H1 (cell line): Measurements from ENCODE around the gene ROR1.

ENCODE experiments used
- CHD1 ChIP-seq: IDR thresholded peaks from 2 replicates; pipeline ENCODE4 v1.6.1; 2012; ENCODE audit warnings: low read depth, low read length, improper control_type of control experiment
- CHD2 ChIP-seq: IDR thresholded peaks from 2 replicates; pipeline ENCODE4 v1.6.1; 2012; ENCODE audit warnings: low read length, improper control_type of control experiment
- EP300 ChIP-seq, 2 experiments: IDR thresholded peaks; 1 replicate in 1 of 2; 2 replicates in 1 of 2; pipeline ENCODE4 v1.6.1; 2011 to 2012; ENCODE audit warnings: low read depth in 2 of 2, low read length in 2 of 2, mild to moderate bottlenecking in 2 of 2, borderline replicate concordance in 1 of 2, inconsistent platforms in 1 of 2, moderate library complexity in 1 of 2
- GTF2F1 ChIP-seq: IDR thresholded peaks from 2 replicates; pipeline ENCODE4 v1.6.1; 2012; ENCODE audit warnings: low read depth, low read length, improper control_type of control experiment, borderline replicate concordance
- POLR2A ChIP-seq, 2 experiments: IDR thresholded peaks; 1 replicate in 1 of 2; 2 replicates in 1 of 2; pipeline ENCODE4 v1.6.1; 2011; ENCODE audit warnings: low read depth in 2 of 2, low read length in 2 of 2, mild to moderate bottlenecking in 2 of 2; ENCODE audit errors: control extremely low read depth in 1 of 2
- POLR2AphosphoS5 ChIP-seq: IDR thresholded peaks from 2 replicates; pipeline ENCODE4 v1.6.1; 2011; ENCODE audit warnings: low read depth, low read length
- TCF12 ChIP-seq: IDR thresholded peaks from 2 replicates; pipeline ENCODE4 v1.6.1; 2011; ENCODE audit warnings: low read depth, mild to moderate bottlenecking, low read length
- YY1 ChIP-seq: IDR thresholded peaks from 2 replicates; pipeline ENCODE4 v1.6.1; 2011; ENCODE audit warnings: low read depth, mild to moderate bottlenecking, low read length
- TF ChIP-seq, protein P1 (sequence below), 3 experiments: IDR thresholded peaks; 1 replicate in 2 of 3; 2 replicates in 1 of 3; pipeline versions ENCODE4 v1.5.1 to v1.6.1; 2011; ENCODE audit warnings: low read length in 3 of 3, mild to moderate bottlenecking in 3 of 3, inconsistent platforms in 2 of 3, low read depth in 1 of 3, moderate library complexity in 1 of 3; ENCODE audit not compliant: insufficient read depth in 1 of 3; ENCODE audit errors: control extremely low read depth in 1 of 3
- TF ChIP-seq, protein P2 (sequence below): IDR thresholded peaks from 2 replicates; pipeline ENCODE4 v1.6.1; 2011; ENCODE audit warnings: low read length, improper control_type of control experiment

DNA sequence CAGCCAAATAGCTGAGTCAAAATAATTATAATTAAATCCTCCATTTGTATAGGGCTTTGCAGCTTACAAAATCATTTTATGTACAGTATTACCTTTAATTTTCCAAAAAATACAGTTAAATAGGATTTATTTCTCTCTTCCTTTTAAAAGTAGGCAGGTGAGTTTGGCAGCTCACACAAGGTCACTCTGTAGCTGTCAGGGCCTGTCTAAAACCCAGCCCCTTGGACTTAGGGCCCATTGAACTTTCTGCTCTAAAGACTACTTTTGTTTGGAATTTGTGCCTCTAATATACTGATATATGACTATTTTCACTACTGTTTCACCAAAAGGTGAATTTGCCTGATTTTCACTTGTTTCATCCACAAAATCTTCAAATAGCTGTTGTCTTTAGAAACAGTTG is 10.3 kb downstream of the ROR1 start:
- no peak for TF ChIP-seq CHD1
- TF ChIP-seq CHD2: no peak
- no peak for TF ChIP-seq POLR2AphosphoS5
- TF ChIP-seq, protein P1, sequence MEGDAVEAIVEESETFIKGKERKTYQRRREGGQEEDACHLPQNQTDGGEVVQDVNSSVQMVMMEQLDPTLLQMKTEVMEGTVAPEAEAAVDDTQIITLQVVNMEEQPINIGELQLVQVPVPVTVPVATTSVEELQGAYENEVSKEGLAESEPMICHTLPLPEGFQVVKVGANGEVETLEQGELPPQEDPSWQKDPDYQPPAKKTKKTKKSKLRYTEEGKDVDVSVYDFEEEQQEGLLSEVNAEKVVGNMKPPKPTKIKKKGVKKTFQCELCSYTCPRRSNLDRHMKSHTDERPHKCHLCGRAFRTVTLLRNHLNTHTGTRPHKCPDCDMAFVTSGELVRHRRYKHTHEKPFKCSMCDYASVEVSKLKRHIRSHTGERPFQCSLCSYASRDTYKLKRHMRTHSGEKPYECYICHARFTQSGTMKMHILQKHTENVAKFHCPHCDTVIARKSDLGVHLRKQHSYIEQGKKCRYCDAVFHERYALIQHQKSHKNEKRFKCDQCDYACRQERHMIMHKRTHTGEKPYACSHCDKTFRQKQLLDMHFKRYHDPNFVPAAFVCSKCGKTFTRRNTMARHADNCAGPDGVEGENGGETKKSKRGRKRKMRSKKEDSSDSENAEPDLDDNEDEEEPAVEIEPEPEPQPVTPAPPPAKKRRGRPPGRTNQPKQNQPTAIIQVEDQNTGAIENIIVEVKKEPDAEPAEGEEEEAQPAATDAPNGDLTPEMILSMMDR (IDR thresholded peaks at IDR 0.05; ENCODE audit: control extremely low read depth in 1 of 3, insufficient read depth in 1 of 3, low read depth in 1 of 3, low read length in 3 of 3): no peak
- TF ChIP-seq TCF12: no peak
- no peak for TF ChIP-seq EP300 (IDR thresholded peaks at IDR 0.05; ENCODE audit: borderline replicate concordance in 1 of 2, low read depth in 2 of 2, low read length in 2 of 2)
- TF ChIP-seq, protein P2, sequence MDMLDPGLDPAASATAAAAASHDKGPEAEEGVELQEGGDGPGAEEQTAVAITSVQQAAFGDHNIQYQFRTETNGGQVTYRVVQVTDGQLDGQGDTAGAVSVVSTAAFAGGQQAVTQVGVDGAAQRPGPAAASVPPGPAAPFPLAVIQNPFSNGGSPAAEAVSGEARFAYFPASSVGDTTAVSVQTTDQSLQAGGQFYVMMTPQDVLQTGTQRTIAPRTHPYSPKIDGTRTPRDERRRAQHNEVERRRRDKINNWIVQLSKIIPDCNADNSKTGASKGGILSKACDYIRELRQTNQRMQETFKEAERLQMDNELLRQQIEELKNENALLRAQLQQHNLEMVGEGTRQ: no peak
- TF ChIP-seq GTF2F1: no peak
- TF ChIP-seq POLR2A (IDR thresholded peaks at IDR 0.05; ENCODE audit: control extremely low read depth in 1 of 2, low read depth in 2 of 2, low read length in 2 of 2): no peak
- no peak for TF ChIP-seq YY1
